ENCODE data around the gene CPA4.
A peak's percentile ranks its signal among the peaks of the same experiment; 100 is the strongest.

The CPA4 gene

DNA sequence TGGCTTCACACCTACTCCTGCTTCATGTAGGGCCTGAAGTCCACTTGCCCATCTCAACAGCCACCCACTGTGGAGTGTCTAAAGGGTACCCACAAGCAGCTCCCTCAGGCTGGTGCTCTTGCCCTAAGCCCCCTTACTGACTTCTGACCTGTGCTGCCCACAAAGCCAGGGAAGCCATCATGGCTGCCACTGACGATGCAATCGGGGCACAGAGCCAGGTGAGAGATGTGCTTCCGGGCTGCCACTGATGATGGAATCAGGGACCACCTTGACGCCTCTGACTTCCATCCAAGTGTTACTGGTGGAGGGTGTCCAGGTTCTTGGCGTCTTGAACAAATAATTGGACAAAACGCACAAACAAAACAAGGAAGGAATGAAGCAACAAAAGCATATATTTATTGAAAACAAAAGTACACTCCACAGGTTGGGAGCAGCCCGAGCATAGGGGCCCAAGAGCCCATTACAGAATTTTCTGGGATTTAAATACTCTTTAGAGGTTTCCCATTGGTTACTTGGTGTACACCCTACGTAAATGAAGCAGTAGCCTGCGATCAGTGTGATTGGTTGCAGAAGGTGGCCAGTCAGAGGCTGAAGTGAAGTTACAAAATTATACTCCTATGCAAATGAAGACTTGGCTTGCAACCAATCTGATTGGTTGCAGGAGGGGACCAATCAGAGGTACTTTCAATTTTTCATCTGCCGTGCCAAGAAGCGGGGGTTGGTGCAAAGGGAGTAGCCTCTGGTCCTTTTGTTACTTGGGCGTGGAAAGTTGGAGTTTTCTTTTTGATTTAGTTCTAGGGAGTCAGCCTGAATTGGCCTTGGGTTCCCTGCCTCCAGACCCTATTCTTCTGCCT, 21.8 kb upstream of the CPA4 start:
- H3K27me3 Mint-ChIP-seq, result peaks cover 27% of the 10 kb centered on the region
- no peak overlapping the region for H3K4me3 Mint-ChIP-seq
- no peak for DNase-seq
- no peaks in the 10 kb centered on the region for H3K36me3 Mint-ChIP-seq
- H3K4me1 Mint-ChIP-seq, result peaks cover 9% of the 10 kb centered on the region
- H3K9me3 Mint-ChIP-seq, result no peaks in the 10 kb centered on the region
- no peak overlapping the region for H3K27ac Mint-ChIP-seq
- CTCF ChIA-PET, result no interaction called here

DNA sequence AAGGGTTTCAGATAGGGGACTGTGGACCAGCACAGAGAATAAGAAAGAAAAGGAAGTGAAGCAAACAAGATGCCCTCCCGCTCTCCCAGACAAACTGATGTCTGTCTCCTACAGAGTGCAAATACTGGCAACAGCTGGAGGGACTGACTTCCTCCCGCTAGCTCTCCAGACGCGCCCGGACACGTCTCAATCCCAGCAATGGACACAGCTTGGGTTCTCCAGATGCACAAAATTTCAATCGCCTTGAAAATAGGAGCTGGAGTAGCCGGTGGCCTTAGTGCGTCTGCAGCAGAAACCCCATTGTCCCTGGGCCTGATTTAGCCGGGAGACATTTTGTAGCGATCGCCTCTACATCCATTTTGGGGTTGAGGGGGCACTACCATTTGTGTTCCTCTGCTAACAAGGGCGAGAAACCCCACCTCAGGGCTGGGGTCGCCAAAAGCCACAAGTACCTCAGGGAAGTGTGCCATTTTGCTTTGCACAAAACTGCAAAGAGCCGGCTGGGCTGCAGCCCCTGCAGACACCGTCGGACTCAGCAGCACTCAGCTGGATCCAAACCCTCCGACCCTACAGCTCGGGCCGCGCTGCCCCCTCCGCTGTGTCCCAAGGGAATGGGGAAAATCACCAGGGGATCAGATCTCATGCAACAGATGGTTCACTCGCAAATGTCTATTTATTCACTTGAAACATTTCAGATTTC, 20.4 kb upstream of the CPA4 start:
- H3K9me3 Mint-ChIP-seq, result no peaks in the 10 kb centered on the region
- no peak overlapping the region for H3K27ac Mint-ChIP-seq
- no peaks in the 10 kb centered on the region for H3K36me3 Mint-ChIP-seq
- no peak for DNase-seq
- H3K4me3 Mint-ChIP-seq, result no peak overlapping the region
- peaks cover 22% of the 10 kb centered on the region for H3K27me3 Mint-ChIP-seq
- H3K4me1 Mint-ChIP-seq, result peaks cover 13% of the 10 kb centered on the region
- CTCF ChIA-PET, result interaction anchor here (1.2 kb wide), 1 partner anchor 29 kb away, joined by 4 read pairs; no protein-coding TSS in a partner anchor

DNA sequence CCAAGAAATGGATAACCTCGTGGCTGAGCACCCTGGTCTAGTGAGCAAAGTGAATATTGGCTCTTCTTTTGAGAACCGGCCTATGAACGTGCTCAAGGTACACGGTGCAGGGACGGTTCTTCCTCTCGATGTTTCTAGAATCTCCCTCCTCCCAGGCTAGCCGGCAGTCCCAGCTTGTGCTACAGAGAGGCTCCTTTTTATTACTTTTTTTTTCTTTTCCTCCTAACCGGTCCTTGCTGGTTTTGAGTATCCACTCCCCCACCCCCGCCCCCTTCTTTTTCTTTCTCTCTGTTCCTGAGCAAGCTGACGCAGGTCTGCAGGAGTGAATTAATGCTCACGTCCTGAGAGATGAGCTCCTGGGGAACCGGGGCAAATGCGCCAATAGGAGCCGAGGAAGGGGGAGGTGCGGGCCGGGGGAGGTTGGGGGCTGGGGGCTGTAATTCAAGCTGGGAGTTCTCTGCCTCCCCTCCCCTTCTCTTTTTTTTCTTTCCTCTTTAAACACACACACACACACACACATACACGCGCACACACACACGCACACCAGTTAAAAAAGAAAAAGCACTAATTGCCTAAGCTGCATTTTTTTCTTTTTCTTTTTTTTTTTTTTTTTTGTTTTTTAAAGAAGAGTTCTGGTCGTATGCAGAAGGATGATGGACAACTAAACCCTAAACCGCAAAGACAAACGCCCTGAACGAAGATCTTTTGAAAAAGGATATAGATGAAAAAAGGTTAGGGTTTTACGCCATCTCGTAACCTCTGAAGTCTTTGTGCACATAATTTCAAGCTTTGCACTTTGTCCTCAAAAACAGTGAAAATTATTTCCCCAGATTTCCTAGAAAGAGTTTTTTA, 19.7 kb upstream of the CPA4 start:
- H3K4me3 Mint-ChIP-seq, result peak overlapping the region; percentile 22
- H3K27ac Mint-ChIP-seq, result no peak overlapping the region
- CTCF ChIA-PET, result interaction anchor here (1.2 kb wide), 1 partner anchor 30 kb away, joined by 4 read pairs; no protein-coding TSS in a partner anchor
- H3K9me3 Mint-ChIP-seq, result no peaks in the 10 kb centered on the region
- DNase-seq, result no peak
- H3K36me3 Mint-ChIP-seq, result no peaks in the 10 kb centered on the region
- H3K4me1 Mint-ChIP-seq, result peaks cover 13% of the 10 kb centered on the region
- H3K27me3 Mint-ChIP-seq, result peaks cover 20% of the 10 kb centered on the region

DNA sequence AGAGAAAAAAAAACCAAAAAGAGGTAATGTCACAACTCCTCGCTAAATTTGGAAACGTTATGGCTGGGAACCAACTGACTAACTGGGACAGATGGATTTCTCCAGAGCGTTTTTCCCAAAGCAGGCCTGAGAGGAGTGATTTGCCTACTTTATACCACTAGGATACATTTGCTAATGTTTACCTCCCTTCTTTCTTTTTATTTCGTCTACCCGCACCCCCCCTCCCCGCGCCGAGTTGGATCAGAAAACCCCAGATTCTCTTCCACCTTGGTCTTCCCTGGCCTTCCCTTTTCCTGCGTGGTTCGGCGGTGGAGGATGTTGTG, 19.1 kb upstream of the CPA4 start:
- no peak for DNase-seq
- CTCF ChIA-PET, result interaction anchor here (1.2 kb wide), 1 partner anchor 31 kb away, joined by 4 read pairs; no protein-coding TSS in a partner anchor
- H3K4me3 Mint-ChIP-seq, result peak overlapping the region; percentile 12

DNA sequence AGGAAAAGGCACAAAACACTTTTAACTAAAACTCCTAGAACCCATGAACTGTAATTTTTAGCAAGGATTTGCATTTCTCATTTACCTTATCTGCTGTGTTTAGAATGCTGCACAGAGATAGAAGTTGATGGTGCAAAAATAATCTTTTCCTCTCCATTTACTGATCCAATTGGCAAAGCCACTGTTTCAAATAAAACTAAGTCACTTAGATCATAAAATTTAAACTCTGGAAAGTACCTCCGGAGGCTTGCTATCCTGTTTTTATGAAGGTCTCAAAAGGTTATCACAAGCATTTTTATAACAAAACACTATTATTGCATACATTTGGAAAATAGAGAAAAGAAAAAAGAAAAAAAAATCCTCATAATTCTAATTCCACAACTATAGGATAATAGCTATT, 18.7 kb upstream of the CPA4 start:
- Mint-ChIP-seq H3K4me3 (peak overlapping the region; percentile 12), H3K4me1 (peaks cover 13% of the 10 kb centered on the region), H3K27ac (no peak overlapping the region), H3K27me3 (peaks cover 20% of the 10 kb centered on the region), H3K36me3 (no peaks in the 10 kb centered on the region), H3K9me3 (no peaks in the 10 kb centered on the region)
- CTCF ChIA-PET, result no interaction called here
- no peak for DNase-seq

More for the DNA sequence above, 19.1 kb upstream of the CPA4 start:
- no peak overlapping the region for H3K27ac Mint-ChIP-seq
- H3K9me3 Mint-ChIP-seq, result no peaks in the 10 kb centered on the region
- peaks cover 20% of the 10 kb centered on the region for H3K27me3 Mint-ChIP-seq
- H3K36me3 Mint-ChIP-seq, result no peaks in the 10 kb centered on the region
- H3K4me1 Mint-ChIP-seq, result peaks cover 13% of the 10 kb centered on the region

DNA sequence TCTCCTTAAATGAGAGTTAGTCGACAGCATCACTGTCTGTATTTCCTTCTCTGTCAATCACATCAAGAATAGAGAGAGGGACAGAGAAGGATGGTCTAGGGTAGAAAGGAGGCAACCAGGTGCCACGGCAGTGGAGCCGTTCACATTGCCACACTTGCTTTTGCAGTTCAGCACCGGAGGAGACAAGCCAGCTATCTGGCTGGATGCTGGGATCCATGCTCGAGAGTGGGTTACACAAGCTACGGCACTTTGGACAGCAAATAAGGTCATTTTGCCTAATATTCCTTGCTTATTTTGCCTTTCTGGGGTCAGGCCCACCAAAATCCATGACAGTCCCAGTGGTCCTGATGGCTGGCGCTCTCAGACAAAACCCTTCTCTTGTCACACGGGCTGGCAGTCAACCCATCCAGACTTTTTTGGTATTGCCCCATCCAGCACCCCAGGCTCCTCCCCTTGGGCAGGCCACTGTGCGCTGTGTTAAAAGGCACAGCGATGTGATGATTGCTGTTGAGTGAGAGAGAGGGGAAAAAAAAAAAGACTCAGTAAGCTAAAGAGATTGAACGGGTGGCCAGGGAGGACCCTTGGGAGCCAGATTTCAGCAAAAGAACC, 17.9 kb upstream of the CPA4 start:
- CTCF ChIA-PET, result no interaction called here
- Mint-ChIP-seq H3K27me3 (peaks cover 20% of the 10 kb centered on the region), H3K4me1 (peaks cover 13% of the 10 kb centered on the region), H3K9me3 (no peaks in the 10 kb centered on the region), H3K27ac (no peak overlapping the region), H3K36me3 (no peaks in the 10 kb centered on the region), H3K4me3 (no peak overlapping the region)
- DNase-seq, result no peak

DNA sequence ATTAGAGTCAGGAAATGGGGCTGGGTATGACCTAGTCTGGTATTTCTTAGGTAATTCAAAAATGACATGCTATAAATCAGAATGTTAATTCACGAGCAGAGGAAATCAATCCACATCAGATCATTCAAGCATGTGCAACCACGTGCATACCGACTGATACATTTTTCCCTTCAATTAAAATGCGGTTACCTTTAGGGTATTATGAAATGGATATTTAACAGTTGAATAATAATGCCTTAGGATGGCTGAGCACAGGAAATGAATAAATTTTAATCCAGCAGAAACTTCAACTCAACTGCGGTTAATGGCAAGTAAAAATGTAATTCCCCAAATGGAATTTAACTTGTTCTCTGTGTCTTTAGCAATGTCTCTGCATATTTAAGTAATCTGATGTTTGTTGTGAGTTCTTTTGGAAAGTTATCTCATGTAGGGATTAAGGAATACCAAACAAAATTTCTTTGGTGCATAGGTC, 17.1 kb upstream of the CPA4 start:
- Mint-ChIP-seq H3K4me1 (peaks cover 13% of the 10 kb centered on the region), H3K4me3 (no peak overlapping the region), H3K27me3 (peaks cover 20% of the 10 kb centered on the region), H3K27ac (no peak overlapping the region), H3K9me3 (no peaks in the 10 kb centered on the region), H3K36me3 (no peaks in the 10 kb centered on the region)
- DNase-seq, result no peak
- CTCF ChIA-PET, result no interaction called here

DNA sequence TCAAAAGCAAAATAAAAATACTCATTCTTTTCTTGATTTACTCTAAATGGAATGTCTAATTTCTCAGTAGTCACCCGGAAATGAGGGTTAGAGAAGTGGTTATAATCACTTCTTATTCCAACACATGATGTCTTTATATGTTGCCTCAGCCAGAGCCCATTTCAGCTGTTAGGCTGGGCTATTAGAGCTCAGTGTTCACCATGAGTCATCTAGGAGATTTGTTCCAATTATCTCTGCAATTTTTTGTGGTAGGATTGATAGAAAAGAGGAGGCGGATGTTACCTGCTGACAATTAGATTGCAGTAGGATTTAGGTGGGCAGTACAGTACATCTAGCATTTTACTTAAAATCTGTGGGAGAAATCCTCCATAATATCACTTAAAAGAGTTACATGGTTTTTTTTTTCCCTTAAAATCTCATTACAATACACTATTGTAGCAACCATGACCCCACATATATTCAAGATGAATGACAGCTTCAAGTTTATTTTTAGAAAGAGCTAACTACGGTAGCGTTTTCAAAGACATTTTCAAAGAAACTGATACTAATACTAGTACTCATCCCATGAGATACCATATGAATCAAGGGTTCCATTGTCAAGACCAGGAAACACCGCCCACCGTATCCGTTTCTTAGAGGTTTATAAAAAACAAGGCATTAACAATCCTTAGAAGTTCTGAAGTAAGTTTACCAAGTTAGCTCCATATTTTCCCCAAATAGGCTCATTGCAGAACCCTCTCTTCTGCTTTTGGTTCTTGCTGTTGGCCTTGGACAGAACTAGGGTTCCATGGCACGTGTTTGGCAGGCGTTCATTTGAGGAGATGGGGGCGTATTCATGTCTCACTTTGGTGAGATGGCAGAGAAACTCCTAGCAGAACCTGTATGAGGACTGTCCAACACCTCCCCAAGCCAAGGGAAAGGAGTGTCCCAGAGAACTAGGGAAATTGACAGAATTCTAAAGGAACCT, 15.9 kb upstream of the CPA4 start:
- DNase-seq, result no peak
- H3K27ac Mint-ChIP-seq, result no peak overlapping the region
- H3K36me3 Mint-ChIP-seq, result no peaks in the 10 kb centered on the region
- no peaks in the 10 kb centered on the region for H3K9me3 Mint-ChIP-seq
- peaks cover 13% of the 10 kb centered on the region for H3K4me1 Mint-ChIP-seq
- peaks cover 20% of the 10 kb centered on the region for H3K27me3 Mint-ChIP-seq
- H3K4me3 Mint-ChIP-seq, result no peak overlapping the region
- CTCF ChIA-PET, result no interaction called here

DNA sequence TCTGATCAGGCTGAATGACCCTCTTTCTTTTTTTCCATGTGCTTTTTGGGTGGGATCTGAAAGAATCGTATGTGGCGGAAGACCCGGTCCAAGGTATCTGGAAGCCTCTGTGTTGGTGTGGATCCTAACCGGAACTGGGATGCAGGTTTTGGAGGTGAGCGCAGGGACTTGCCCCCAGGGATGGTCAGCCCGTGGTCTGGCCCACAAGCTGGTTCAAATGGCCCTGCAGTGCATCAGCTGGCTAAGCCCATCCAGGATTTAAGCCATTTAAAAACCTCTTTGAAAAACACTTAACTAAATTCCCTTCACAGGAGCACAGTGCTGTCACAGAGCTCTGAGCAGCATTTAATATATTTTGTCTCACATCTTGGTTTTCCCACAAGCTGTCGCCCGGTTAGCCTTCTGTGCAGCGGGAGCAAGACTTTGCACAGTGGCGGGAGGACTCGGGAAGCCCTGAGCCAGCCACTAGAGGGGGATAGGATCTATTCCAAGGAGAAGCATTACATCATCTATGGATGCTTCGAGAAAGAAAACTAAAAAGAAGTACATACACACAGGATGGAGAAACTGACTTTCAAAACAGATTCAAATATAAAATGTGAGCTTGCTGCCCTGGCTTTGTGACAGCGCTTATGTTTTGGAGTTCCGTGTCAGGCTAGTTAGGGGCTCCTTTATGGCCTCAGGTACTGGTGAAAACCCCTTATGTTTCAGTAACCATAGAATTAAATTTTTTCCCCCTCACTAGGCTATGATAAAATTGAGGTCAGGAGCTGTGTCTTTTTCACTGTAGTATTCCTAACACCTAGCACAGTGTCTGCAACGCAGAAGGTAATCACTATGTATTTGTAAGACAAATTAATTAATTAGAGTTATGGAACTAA, 15.0 kb upstream of the CPA4 start:
- Mint-ChIP-seq H3K27me3 (peaks cover 15% of the 10 kb centered on the region), H3K36me3 (no peaks in the 10 kb centered on the region), H3K4me3 (no peak overlapping the region), H3K27ac (no peak overlapping the region), H3K9me3 (no peaks in the 10 kb centered on the region), H3K4me1 (peaks cover 12% of the 10 kb centered on the region)
- CTCF ChIA-PET, result no interaction called here
- no peak for DNase-seq

DNA sequence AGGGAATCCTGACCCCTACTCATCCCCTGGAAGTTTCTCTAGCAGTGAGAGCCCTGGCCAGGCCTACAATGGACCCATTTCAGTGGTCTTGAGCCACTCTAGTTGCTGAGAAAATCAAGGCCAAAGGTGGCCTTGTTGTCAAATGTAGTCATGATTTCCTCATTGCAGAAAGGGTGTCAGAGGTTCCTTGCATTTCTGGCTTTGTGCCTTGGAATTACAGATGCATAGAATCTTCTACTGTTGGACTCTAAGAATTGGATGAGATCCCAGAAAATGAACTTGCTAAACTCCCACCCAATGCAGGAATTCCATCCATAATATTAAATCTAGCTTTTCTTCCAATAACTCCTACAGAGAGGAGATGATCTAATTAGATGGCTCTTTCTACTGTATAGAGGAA, 14.1 kb upstream of the CPA4 start:
- H3K27ac Mint-ChIP-seq, result no peak overlapping the region
- peaks cover 10% of the 10 kb centered on the region for H3K27me3 Mint-ChIP-seq
- CTCF ChIA-PET, result no interaction called here
- H3K36me3 Mint-ChIP-seq, result no peaks in the 10 kb centered on the region
- no peak for DNase-seq
- no peaks in the 10 kb centered on the region for H3K9me3 Mint-ChIP-seq
- H3K4me1 Mint-ChIP-seq, result peaks cover 7% of the 10 kb centered on the region
- H3K4me3 Mint-ChIP-seq, result no peak overlapping the region

DNA sequence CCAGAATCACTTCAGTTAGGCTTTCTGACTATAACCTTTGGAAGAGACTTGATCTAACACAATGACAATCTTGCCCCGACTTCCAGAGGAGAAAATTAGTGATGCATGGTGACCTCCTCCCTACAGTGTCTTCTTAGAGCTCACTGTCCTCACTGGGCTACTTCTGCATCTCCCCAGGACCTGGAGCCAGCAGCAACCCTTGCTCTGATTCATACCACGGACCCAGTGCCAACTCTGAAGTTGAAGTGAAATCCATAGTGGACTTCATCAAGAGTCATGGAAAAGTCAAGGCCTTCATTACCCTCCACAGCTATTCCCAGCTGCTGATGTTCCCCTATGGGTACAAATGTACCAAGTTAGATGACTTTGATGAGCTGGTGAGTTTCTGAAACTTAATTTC, 13.7 kb upstream of the CPA4 start:
- DNase-seq, result no peak
- Mint-ChIP-seq H3K27me3 (peaks cover 10% of the 10 kb centered on the region), H3K4me3 (no peak overlapping the region), H3K4me1 (peaks cover 5% of the 10 kb centered on the region), H3K9me3 (no peaks in the 10 kb centered on the region), H3K27ac (no peak overlapping the region), H3K36me3 (no peaks in the 10 kb centered on the region)
- CTCF ChIA-PET, result no interaction called here

DNA sequence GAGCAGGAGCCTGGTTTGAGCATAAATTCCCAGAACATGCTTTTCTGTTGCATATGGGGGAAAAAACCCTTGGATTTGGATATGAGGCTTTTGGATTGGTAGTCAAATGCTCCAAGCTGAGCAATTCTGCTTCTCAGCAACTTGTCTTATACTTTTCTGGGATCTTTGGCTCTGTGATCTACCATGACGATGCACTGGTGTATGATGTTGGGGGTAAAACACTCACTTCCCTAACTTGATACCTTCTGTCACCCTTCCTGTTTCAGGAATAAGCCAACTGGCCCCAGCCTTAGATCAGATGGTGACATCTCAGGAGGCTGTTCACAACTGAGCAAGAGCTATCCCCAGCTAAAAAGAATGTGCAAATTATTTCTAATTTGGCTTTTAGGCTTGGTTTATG, 13.1 kb upstream of the CPA4 start:
- CTCF ChIA-PET, result interaction anchor here (1.0 to 1.2 kb wide), 2 partner anchors 36 to 140 kb away, joined by 3 read pairs; no protein-coding TSS in a partner anchor
- Mint-ChIP-seq H3K4me1 (peaks cover 5% of the 10 kb centered on the region), H3K27me3 (peaks cover 8% of the 10 kb centered on the region), H3K36me3 (no peaks in the 10 kb centered on the region), H3K9me3 (no peaks in the 10 kb centered on the region), H3K4me3 (no peak overlapping the region), H3K27ac (no peak overlapping the region)
- DNase-seq, result no peak

Measured in activated naive CD4-positive, alpha-beta T cell treated with anti-CD3 and anti-CD28 coated beads, Interleukin-2, amount 10 ng/mL, durations not matched to agents 7 days and 5 days (primary cell).